K562 (cell line): ENCODE results near the gene MLKL.

ENCODE experiments used
- ATF3 ChIP-seq, 2 experiments: fragments of 450-650 bp in 1 of 2; sonication (generic) in 1 of 2; formaldehyde crosslinking in 1 of 2; IDR thresholded peaks in 1 of 2; conservative IDR thresholded peaks in 1 of 2; 2 replicates each; pipeline versions ENCODE4 v1.6.1 to v1.8.1; 2016 to 2023; ENCODE audit warnings: mild to moderate bottlenecking in 2 of 2, moderate library complexity in 2 of 2, inconsistent platforms in 1 of 2, missing genetic modification reagents in 1 of 2
- CBX3 ChIP-seq, 2 experiments: IDR thresholded peaks; 1 replicate in 1 of 2; 2 replicates in 1 of 2; pipeline ENCODE4 v1.6.1; 2012; ENCODE audit warnings: inconsistent platforms in 2 of 2, low read length in 2 of 2, borderline replicate concordance in 1 of 2, control low read depth in 1 of 2
- CREB1 ChIP-seq, 2 experiments: sonication (generic) in 1 of 2; formaldehyde crosslinking in 1 of 2; IDR thresholded peaks; 2 replicates each; pipeline versions ENCODE4 v1.6.1 to v1.8.0; 2012 to 2022; ENCODE audit warnings: inconsistent platforms in 1 of 2, mild to moderate bottlenecking in 1 of 2, missing genetic modification reagents in 1 of 2, moderate library complexity in 1 of 2
- CTCF ChIP-seq, 3 experiments: IDR thresholded peaks in 2 of 3; conservative IDR thresholded peaks in 1 of 3; 2 replicates each; pipeline ENCODE4 v1.5.1; 2011 to 2012; ENCODE audit warnings: low read length in 3 of 3, mild to moderate bottlenecking in 3 of 3, control low read depth in 2 of 3, improper control_type of control experiment in 1 of 3, inconsistent platforms in 1 of 3, low read depth in 1 of 3, mixed read lengths in 1 of 3, moderate library complexity in 1 of 3; ENCODE audit not compliant: insufficient read depth in 2 of 3
- EGR1 ChIP-seq: fragments of 450-650 bp; conservative IDR thresholded peaks from 2 replicates; pipeline ENCODE4 v1.6.1; 2017; ENCODE audit warnings: mild to moderate bottlenecking
- HDAC6 ChIP-seq: IDR thresholded peaks from 2 replicates; pipeline ENCODE4 v1.6.1; 2012; ENCODE audit warnings: low read depth, mild to moderate bottlenecking, control low read depth, inconsistent platforms, low read length, moderate library complexity
- JUN ChIP-seq, 2 experiments: sonication (generic) in 1 of 2; formaldehyde crosslinking in 1 of 2; IDR thresholded peaks; 2 replicates each; pipeline versions ENCODE4 v1.6.1 to v1.8.0; 2012 to 2022; ENCODE audit warnings: borderline replicate concordance in 2 of 2, mild to moderate bottlenecking in 2 of 2, improper control_type of control experiment in 1 of 2, low read depth in 1 of 2, low read length in 1 of 2, missing genetic modification reagents in 1 of 2
- POLR2A ChIP-seq: fragments of 450-650 bp; conservative IDR thresholded peaks from 2 replicates; pipeline ENCODE4 v1.6.1; 2016
- PTTG1 ChIP-seq: fragments of 450-650 bp; IDR thresholded peaks from 2 replicates; pipeline ENCODE4 v1.6.1; 2016; ENCODE audit warnings: low read depth, mild to moderate bottlenecking, missing genetic modification characterization, missing compliant biosample characterization
- TFAP4 ChIP-seq: sonication (generic); formaldehyde crosslinking; IDR thresholded peaks from 2 replicates; pipeline ENCODE4 v1.8.0; 2022; ENCODE audit warnings: missing genetic modification reagents, mild to moderate bottlenecking, moderate library complexity, borderline replicate concordance
- TRIM28 ChIP-seq: fragments of 450-650 bp; IDR thresholded peaks from 2 replicates; pipeline ENCODE4 v1.6.1; 2017
- ZFP36 ChIP-seq: fragments of 150-350 bp; IDR thresholded peaks from 2 replicates; pipeline ENCODE4 v1.6.1; 2018; ENCODE audit warnings: low read length, low read depth; ENCODE audit not compliant: partially characterized antibody

GRCh38 chr16:74691093-74691855 is 9.4 kb downstream of the MLKL start:
- TF ChIP-seq CTCF (IDR thresholded peaks at IDR 0.05 in 2 of 3, conservative IDR thresholded peaks at IDR 0.05 in 1 of 3; ENCODE audit: insufficient read depth in 2 of 3, low read depth in 1 of 3, low read length in 3 of 3) = no peak
- no peak for TF ChIP-seq HDAC6
- TF ChIP-seq CREB1 (IDR thresholded peaks at IDR 0.05) = no peak
- TF ChIP-seq CREB1 (CRISPR knock-in tag; IDR thresholded peaks at IDR 0.05) = no peak
- TF ChIP-seq EGR1 = no peak
- TF ChIP-seq TFAP4 (CRISPR knock-in tag) = no peak
- no peak for TF ChIP-seq POLR2A
- no peak for TF ChIP-seq TRIM28
- no peak for TF ChIP-seq ATF3 (IDR thresholded peaks at IDR 0.05)
- no peak for TF ChIP-seq ATF3 (CRISPR knock-in tag; conservative IDR thresholded peaks at IDR 0.05)
- no peak for TF ChIP-seq CBX3 (IDR thresholded peaks at IDR 0.05; ENCODE audit: borderline replicate concordance in 1 of 2, low read length in 2 of 2)
- no peak for TF ChIP-seq PTTG1 (tag)
- no peak for TF ChIP-seq ZFP36
- TF ChIP-seq JUN (IDR thresholded peaks at IDR 0.05; ENCODE audit: borderline replicate concordance, low read depth, low read length) = no peak
- TF ChIP-seq JUN (CRISPR knock-in tag; IDR thresholded peaks at IDR 0.05; ENCODE audit: borderline replicate concordance) = no peak
